ENCODE measurements around the gene TRMT13. TPM values are rescaled to one million over a fixed set of nuclear protein-coding genes. Genes with fewer than 3 reads are reported as not detected.

TRMT13 gene
- total RNA-seq, 1 experiment from 2014 or later, result 19.4 TPM

GRCh38 chr1:100131623-100132022 lies 1.3 kb upstream of the TRMT13 start:
- Mint-ChIP-seq H3K9me3 (no peaks in the 10 kb centered on the region; a peak in 1 of 5 replicates), H3K36me3 (ENCODE audit: insufficient read depth in 1 of 3, low read depth in 3 of 3) (peaks cover 0 to 3% (median 0%) of the 10 kb centered on the region in 3 experiments; a peak in 1 of 7 replicates), H3K4me3 (peak overlapping the region; percentile 97 to 99), H3K4me1 (peaks cover 7 to 9% of the 10 kb centered on the region in 2 experiments), H3K27ac (no peak overlapping the region; a peak in 2 of 7 replicates), H3K27me3 (ENCODE audit: low read depth) (no peaks in the 10 kb centered on the region)
- Histone ChIP-seq H3K27ac (ENCODE audit: insufficient read length, low read depth, low read length) (no peak overlapping the region), H2BK12ac (ENCODE audit: insufficient read length, low read depth, low read length) (no peak overlapping the region), H3K4ac (ENCODE audit: low read depth, low read length) (no peak overlapping the region), H3K79me1 (ENCODE audit: insufficient read depth, low read depth, low read length, poor library complexity, severe bottlenecking) (peaks cover 8% of the 10 kb centered on the region), H3K27me3 (ENCODE audit: insufficient read depth, low read length) (no peaks in the 10 kb centered on the region), H3K9me3 (ENCODE audit: control insufficient read depth, low read depth, low read length) (no peaks in the 10 kb centered on the region), H3K9ac (ENCODE audit: extremely low read depth, insufficient read length, low read length) (peak overlapping the region; percentile 97), H3T11ph (ENCODE audit: low read length) (no peak overlapping the region), H3K14ac (ENCODE audit: insufficient read depth, low read length) (no peak overlapping the region), H2BK15ac (ENCODE audit: low read depth, low read length) (no peak overlapping the region), H3K56ac (ENCODE audit: insufficient read length, low read depth, low read length) (no peak overlapping the region), H3K79me2 (ENCODE audit: insufficient read depth, low read length) (peaks cover 16% of the 10 kb centered on the region; the same call in 1 of the 2 replicates), H2BK120ac (ENCODE audit: low read depth, low read length, poor library complexity, severe bottlenecking) (no peak overlapping the region), H2AK5ac (ENCODE audit: insufficient read length, low read length) (no peak overlapping the region), H2AFZ (ENCODE audit: low read length) (no peak overlapping the region), H3K4me1 (ENCODE audit: insufficient read depth, low read length) (no peaks in the 10 kb centered on the region), H4K5ac (ENCODE audit: insufficient read length, low read depth, low read length) (no peak overlapping the region), H3K4me2 (ENCODE audit: insufficient read depth, insufficient read length, low read length) (peak overlapping the region; percentile 70), H2BK5ac (ENCODE audit: insufficient read length, low read length) (no peak overlapping the region), H4K91ac (ENCODE audit: insufficient read length, low read depth, low read length) (no peak overlapping the region), H3K23ac (ENCODE audit: insufficient read length, low read depth, low read length) (no peak overlapping the region), H4K8ac (replicated peaks; ENCODE audit: insufficient read length, low read depth, low read length) (no peak overlapping the region), H2BK20ac (ENCODE audit: low read depth, low read length, poor library complexity, severe bottlenecking) (no peak overlapping the region), H3K18ac (ENCODE audit: insufficient read length, low read depth, low read length) (no peak overlapping the region), H4K20me1 (ENCODE audit: control insufficient read depth, insufficient read depth, insufficient read length) (no peaks in the 10 kb centered on the region), H3K23me2 (ENCODE audit: insufficient read length, low read depth, low read length, poor library complexity, severe bottlenecking) (peaks cover 2% of the 10 kb centered on the region)
- no CpG with 5 or more reads among the region's 8 CpGs for WGBS (ENCODE audit: extremely low coverage, insufficient read length, low lambda C conversion rate)
- no peak for TF ChIP-seq CTCF (conservative IDR thresholded peaks at IDR 0.05)
- DNase-seq, result no peak

Measured in H9 (cell line).